Osteocyte (in vitro differentiated cells): ENCODE results near the gene ART3. TPM values are rescaled to one million over a fixed set of nuclear protein-coding genes. Genes with fewer than 3 reads are reported as not detected.

Experiments used
- DNase-seq: peaks from one replicate; pipeline ENCODE4 v3.0.0; 2021; ENCODE audit warnings: mixed read lengths; ENCODE audit not compliant: unreplicated experiment; ENCODE audit errors: extremely low spot score
- H3K27ac Mint-ChIP-seq: one replicate; pipeline ENCODE4 v1.8.0; 2021; ENCODE audit warnings: mild to moderate bottlenecking, mixed read lengths; ENCODE audit not compliant: unreplicated experiment
- H3K27me3 Mint-ChIP-seq: one replicate; pipeline ENCODE4 v1.8.0; 2021; ENCODE audit warnings: mixed read lengths; ENCODE audit not compliant: unreplicated experiment
- H3K36me3 Mint-ChIP-seq: one replicate; pipeline ENCODE4 v1.8.0; 2021; ENCODE audit warnings: mixed read lengths; ENCODE audit not compliant: unreplicated experiment
- H3K4me1 Mint-ChIP-seq: one replicate; pipeline ENCODE4 v1.8.0; 2021; ENCODE audit warnings: mixed read lengths; ENCODE audit not compliant: unreplicated experiment
- H3K4me3 Mint-ChIP-seq: one replicate; pipeline ENCODE4 v1.8.0; 2021; ENCODE audit warnings: mild to moderate bottlenecking, moderate library complexity, mixed read lengths; ENCODE audit not compliant: unreplicated experiment
- H3K9me3 Mint-ChIP-seq: one replicate; pipeline ENCODE4 v1.8.0; 2021; ENCODE audit warnings: mixed read lengths; ENCODE audit not compliant: unreplicated experiment
- total RNA-seq: library from RNA; stranded (reverse); gene quantifications from 2 replicates; pipeline ENCODE4 v1.2.1, GENCODE V29; 2021
- TF ChIP-seq, protein P1 (sequence below): fragments of 200-600 bp; sonication (generic); IDR thresholded peaks from 2 replicates; pipeline ENCODE4 v1.5.0; 2021; ENCODE audit warnings: antibody characterized with exemption, mild to moderate bottlenecking, moderate library complexity

Gene ART3
- total RNA-seq, 1 donor from 2014 or later: not detected

DNA sequence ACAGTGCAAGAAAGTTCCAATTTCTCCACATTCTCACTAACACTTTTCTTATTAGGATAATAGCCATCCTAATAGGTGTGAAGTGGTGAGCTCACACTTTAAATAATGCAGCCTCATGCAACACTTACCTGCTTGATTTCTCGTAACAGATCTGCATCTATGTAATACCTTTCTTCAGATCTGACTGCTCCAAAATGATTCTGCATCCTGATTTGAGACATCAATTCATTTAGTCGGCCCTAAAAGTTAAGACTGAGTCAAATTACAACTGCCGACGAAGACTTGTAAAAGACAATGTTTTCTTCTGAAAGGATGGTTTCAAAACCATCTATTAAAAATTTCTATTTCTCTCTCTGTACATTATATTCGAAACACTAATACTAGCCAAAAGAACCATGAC, 43.0 kb downstream of the ART3 start:
- Mint-ChIP-seq H3K27me3 (no peaks in the 10 kb centered on the region), H3K4me3 (no peak overlapping the region), H3K4me1 (no peaks in the 10 kb centered on the region), H3K36me3 (peaks cover 65% of the 10 kb centered on the region), H3K27ac (no peak overlapping the region), H3K9me3 (peaks cover 4% of the 10 kb centered on the region)
- DNase-seq: no peak
- TF ChIP-seq, protein P1, sequence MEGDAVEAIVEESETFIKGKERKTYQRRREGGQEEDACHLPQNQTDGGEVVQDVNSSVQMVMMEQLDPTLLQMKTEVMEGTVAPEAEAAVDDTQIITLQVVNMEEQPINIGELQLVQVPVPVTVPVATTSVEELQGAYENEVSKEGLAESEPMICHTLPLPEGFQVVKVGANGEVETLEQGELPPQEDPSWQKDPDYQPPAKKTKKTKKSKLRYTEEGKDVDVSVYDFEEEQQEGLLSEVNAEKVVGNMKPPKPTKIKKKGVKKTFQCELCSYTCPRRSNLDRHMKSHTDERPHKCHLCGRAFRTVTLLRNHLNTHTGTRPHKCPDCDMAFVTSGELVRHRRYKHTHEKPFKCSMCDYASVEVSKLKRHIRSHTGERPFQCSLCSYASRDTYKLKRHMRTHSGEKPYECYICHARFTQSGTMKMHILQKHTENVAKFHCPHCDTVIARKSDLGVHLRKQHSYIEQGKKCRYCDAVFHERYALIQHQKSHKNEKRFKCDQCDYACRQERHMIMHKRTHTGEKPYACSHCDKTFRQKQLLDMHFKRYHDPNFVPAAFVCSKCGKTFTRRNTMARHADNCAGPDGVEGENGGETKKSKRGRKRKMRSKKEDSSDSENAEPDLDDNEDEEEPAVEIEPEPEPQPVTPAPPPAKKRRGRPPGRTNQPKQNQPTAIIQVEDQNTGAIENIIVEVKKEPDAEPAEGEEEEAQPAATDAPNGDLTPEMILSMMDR: no peak

GRCh38 chr4:76120199-76120598, 45.7 kb downstream of the ART3 start:
- no peaks in the 10 kb centered on the region for H3K4me1 Mint-ChIP-seq
- H3K4me3 Mint-ChIP-seq: no peak overlapping the region
- no peak overlapping the region for H3K27ac Mint-ChIP-seq
- H3K27me3 Mint-ChIP-seq: no peaks in the 10 kb centered on the region
- TF ChIP-seq, protein P1: no peak
- DNase-seq: no peak
- peaks cover 4% of the 10 kb centered on the region for H3K9me3 Mint-ChIP-seq
- peaks cover 71% of the 10 kb centered on the region for H3K36me3 Mint-ChIP-seq

GRCh38 chr4:76125816-76126215, 51.3 kb downstream of the ART3 start:
- TF ChIP-seq, protein P1: no peak
- H3K9me3 Mint-ChIP-seq: no peaks in the 10 kb centered on the region
- no peak for DNase-seq
- peaks cover 60% of the 10 kb centered on the region for H3K36me3 Mint-ChIP-seq
- H3K4me1 Mint-ChIP-seq: no peaks in the 10 kb centered on the region
- H3K27ac Mint-ChIP-seq: no peak overlapping the region
- H3K4me3 Mint-ChIP-seq: no peak overlapping the region
- H3K27me3 Mint-ChIP-seq: no peaks in the 10 kb centered on the region

- no peak overlapping the region for H3K27ac Mint-ChIP-seq
- peaks cover 47% of the 10 kb centered on the region for H3K36me3 Mint-ChIP-seq
- DNase-seq: no peak
- no peaks in the 10 kb centered on the region for H3K27me3 Mint-ChIP-seq
- no peaks in the 10 kb centered on the region for H3K9me3 Mint-ChIP-seq
- TF ChIP-seq, protein P1: no peak
- no peaks in the 10 kb centered on the region for H3K4me1 Mint-ChIP-seq
- H3K4me3 Mint-ChIP-seq: no peak overlapping the region
These were observed 53.2 kb downstream of the ART3 start for GRCh38 chr4:76127754-76128153.

GRCh38 chr4:76141241-76141640, 66.7 kb downstream of the ART3 start:
- peaks cover 53% of the 10 kb centered on the region for H3K36me3 Mint-ChIP-seq
- H3K4me3 Mint-ChIP-seq: no peak overlapping the region
- no peaks in the 10 kb centered on the region for H3K27me3 Mint-ChIP-seq
- H3K9me3 Mint-ChIP-seq: no peaks in the 10 kb centered on the region
- TF ChIP-seq, protein P1: no peak
- no peak for DNase-seq
- H3K27ac Mint-ChIP-seq: no peak overlapping the region
- peaks cover 11% of the 10 kb centered on the region for H3K4me1 Mint-ChIP-seq
